ENCODE data around the gene KIAA0232.
"Not testable (repeated sequence)": the region's sequence is repeated elsewhere in the genome, so short reads cannot be mapped to it uniquely, and the experiment has no call there.

Gene KIAA0232

GRCh38 chr4:6898763-6899162 is 116.2 kb downstream of the KIAA0232 start:
- no peak for DNase-seq (ENCODE audit: extremely low read depth in 1 of 2, low read depth in 1 of 2)

- no peak for DNase-seq (ENCODE audit: extremely low read depth in 1 of 2, low read depth in 1 of 2)
These were observed 117.8 kb downstream of the KIAA0232 start for GRCh38 chr4:6900181-6900812.

- DNase-seq (ENCODE audit: extremely low read depth in 1 of 2, low read depth in 1 of 2): no peak
These were observed 118.4 kb downstream of the KIAA0232 start for GRCh38 chr4:6900956-6901355.

- DNase-seq (ENCODE audit: extremely low read depth in 1 of 2, low read depth in 1 of 2): no peak
These were observed 119.3 kb downstream of the KIAA0232 start for GRCh38 chr4:6901669-6902317.

- no peak for DNase-seq (ENCODE audit: extremely low read depth in 1 of 2, low read depth in 1 of 2)
These were observed 120.0 kb downstream of the KIAA0232 start for GRCh38 chr4:6902318-6903042.

- DNase-seq (ENCODE audit: extremely low read depth in 1 of 2, low read depth in 1 of 2): no peak
These were observed 123.3 kb downstream of the KIAA0232 start for GRCh38 chr4:6905516-6906445.

GRCh38 chr4:6906486-6906885 is 124.0 kb downstream of the KIAA0232 start:
- DNase-seq (ENCODE audit: extremely low read depth in 1 of 2, low read depth in 1 of 2): not testable (repeated sequence)

- no peak for DNase-seq (ENCODE audit: extremely low read depth in 1 of 2, low read depth in 1 of 2)
These were observed 125.2 kb downstream of the KIAA0232 start for GRCh38 chr4:6907658-6908191.

- DNase-seq (ENCODE audit: extremely low read depth in 1 of 2, low read depth in 1 of 2): no peak
These were observed 126.0 kb downstream of the KIAA0232 start for GRCh38 chr4:6908432-6909112.

GRCh38 chr4:6909113-6909969 is 126.8 kb downstream of the KIAA0232 start, which contains the start of gene TBC1D14:
TBC1D14 (plus strand) TSS chr4:6909826; CDS start chr4:6923390, 13,564 bp downstream.
- peak; percentile 57 to 79 for DNase-seq (ENCODE audit: extremely low read depth in 1 of 2, low read depth in 1 of 2)

GRCh38 chr4:6909970-6910339 is 127.4 kb downstream of the KIAA0232 start:
- no peak for DNase-seq (ENCODE audit: extremely low read depth in 1 of 2, low read depth in 1 of 2)

GRCh38 chr4:6910340-6910959 is 127.9 kb downstream of the KIAA0232 start:
- no peak for DNase-seq (ENCODE audit: extremely low read depth in 1 of 2, low read depth in 1 of 2)

- DNase-seq (ENCODE audit: extremely low read depth in 1 of 2, low read depth in 1 of 2): no peak
These were observed 128.7 kb downstream of the KIAA0232 start for GRCh38 chr4:6910960-6911874.

GRCh38 chr4:6911917-6912316 is 129.4 kb downstream of the KIAA0232 start:
- not testable (repeated sequence) for DNase-seq (ENCODE audit: extremely low read depth in 1 of 2, low read depth in 1 of 2)

- no peak for DNase-seq (ENCODE audit: extremely low read depth in 1 of 2, low read depth in 1 of 2)
These were observed 129.9 kb downstream of the KIAA0232 start for GRCh38 chr4:6912441-6912840.

GRCh38 chr4:6913350-6913905 is 130.9 kb downstream of the KIAA0232 start:
- no peak for DNase-seq (ENCODE audit: extremely low read depth in 1 of 2, low read depth in 1 of 2)

GRCh38 chr4:6914448-6914847 is 131.9 kb downstream of the KIAA0232 start:
- no peak for DNase-seq (ENCODE audit: extremely low read depth in 1 of 2, low read depth in 1 of 2)

Data from activated CD8-positive, alpha-beta memory T cell treated with anti-CD3 and anti-CD28 coated beads for 1 hour (primary cell).